ENCODE results near the gene GALNT17. TPM values are rescaled to one million over a fixed set of nuclear protein-coding genes. Genes with fewer than 3 reads are reported as not detected.

GALNT17 gene
- total RNA-seq, 4 donors from 2014 or later: 66.0 to 97.9 (median 76.0) TPM

GRCh38 chr7:71414490-71414889, 282.5 kb downstream of the GALNT17 start:
- no peak for DNase-seq (ENCODE audit: low spot score in 2 of 2)
- Histone ChIP-seq H3K4me1 (no peaks in the 10 kb centered on the region), H3K27me3 (no peaks in the 10 kb centered on the region), H3K27ac (no peak overlapping the region), H3K9me3 (peaks cover 0 to 5% (median 0%) of the 10 kb centered on the region in 4 donors), H3K4me3 (no peak overlapping the region), H3K36me3 (peaks cover 0 to 23% (median 0%) of the 10 kb centered on the region in 3 donors)
- WGBS, 2 donors: 76 to 79% methylated on average over 6 of the region's 6 CpGs
- no peak for TF ChIP-seq EP300 (IDR thresholded peaks at IDR 0.05)
- TF ChIP-seq POLR2A (IDR thresholded peaks at IDR 0.05): no peak
- TF ChIP-seq, protein P1, sequence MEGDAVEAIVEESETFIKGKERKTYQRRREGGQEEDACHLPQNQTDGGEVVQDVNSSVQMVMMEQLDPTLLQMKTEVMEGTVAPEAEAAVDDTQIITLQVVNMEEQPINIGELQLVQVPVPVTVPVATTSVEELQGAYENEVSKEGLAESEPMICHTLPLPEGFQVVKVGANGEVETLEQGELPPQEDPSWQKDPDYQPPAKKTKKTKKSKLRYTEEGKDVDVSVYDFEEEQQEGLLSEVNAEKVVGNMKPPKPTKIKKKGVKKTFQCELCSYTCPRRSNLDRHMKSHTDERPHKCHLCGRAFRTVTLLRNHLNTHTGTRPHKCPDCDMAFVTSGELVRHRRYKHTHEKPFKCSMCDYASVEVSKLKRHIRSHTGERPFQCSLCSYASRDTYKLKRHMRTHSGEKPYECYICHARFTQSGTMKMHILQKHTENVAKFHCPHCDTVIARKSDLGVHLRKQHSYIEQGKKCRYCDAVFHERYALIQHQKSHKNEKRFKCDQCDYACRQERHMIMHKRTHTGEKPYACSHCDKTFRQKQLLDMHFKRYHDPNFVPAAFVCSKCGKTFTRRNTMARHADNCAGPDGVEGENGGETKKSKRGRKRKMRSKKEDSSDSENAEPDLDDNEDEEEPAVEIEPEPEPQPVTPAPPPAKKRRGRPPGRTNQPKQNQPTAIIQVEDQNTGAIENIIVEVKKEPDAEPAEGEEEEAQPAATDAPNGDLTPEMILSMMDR (IDR thresholded peaks at IDR 0.05): no peak

DNA sequence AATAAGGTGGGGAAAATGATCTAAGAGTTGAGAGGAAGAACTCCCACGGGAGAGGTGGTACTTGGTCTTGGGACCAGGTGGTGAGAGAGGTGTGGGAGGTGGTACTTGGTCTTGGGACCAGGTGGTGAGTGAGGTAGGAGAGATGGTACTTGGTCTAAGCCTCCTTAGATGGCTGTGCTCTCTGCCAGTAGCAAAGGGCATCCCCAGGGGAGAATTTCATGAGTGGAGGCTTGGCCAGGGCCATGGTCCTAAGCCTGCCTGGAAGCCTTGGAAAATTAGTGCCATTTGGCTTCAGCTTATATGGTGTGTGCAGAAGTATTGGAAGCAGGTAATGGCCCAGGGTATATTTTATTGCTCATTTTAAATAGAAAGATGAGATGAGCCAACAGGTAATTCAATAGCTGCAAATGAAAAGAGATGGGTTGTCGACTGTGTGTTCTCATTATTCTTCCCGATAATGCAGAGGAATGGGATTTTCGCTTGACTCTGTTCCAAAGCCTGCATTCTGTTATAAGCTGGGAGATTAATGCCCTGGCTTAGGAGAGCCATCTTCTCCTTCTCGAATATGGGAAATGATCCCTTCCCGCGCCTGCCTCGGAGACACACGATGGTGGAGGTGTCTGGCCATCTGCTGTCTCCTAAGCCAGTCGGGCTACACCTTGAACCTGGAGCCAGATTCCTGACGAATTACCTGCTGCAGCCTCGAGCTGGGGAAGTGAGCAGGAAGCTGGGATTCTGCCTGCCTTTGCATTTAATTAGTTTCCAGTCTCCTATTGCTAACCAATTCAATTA, 287.8 kb downstream of the GALNT17 start:
- Histone ChIP-seq H3K27ac (no peak overlapping the region), H3K9me3 (peaks cover 0 to 5% (median 0%) of the 10 kb centered on the region in 4 donors), H3K4me3 (no peak overlapping the region), H3K27me3 (no peaks in the 10 kb centered on the region), H3K36me3 (peaks cover 0 to 51% (median 0%) of the 10 kb centered on the region in 3 donors), H3K4me1 (peaks cover 0 to 9% (median 0%) of the 10 kb centered on the region in 4 donors)
- WGBS, 2 donors: 80 to 90% methylated on average over 12 of the region's 12 CpGs
- TF ChIP-seq, protein P1 (IDR thresholded peaks at IDR 0.05): no peak
- TF ChIP-seq POLR2A (IDR thresholded peaks at IDR 0.05): no peak
- no peak for TF ChIP-seq EP300 (IDR thresholded peaks at IDR 0.05)
- no peak for DNase-seq (ENCODE audit: low spot score in 2 of 2)

DNA sequence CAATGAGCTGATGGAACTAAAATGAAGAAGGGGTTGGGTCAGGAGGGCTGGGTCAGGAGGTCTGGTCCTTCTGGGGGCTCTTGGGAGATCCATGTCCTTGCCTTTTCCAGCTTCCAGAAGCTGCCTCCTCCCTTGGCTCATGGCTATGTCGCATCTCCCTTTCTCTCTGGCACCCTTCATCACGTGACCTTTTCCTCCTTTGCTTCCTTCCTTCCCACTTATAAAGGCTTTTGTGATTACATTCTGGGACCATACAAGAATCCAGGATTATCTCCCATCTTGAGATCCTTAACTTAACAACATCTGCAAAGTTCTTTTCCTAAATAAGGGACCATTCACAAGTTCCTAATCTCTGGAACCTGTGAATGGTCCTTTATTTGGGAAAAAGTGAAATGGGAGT, 290.2 kb downstream of the GALNT17 start:
- Histone ChIP-seq H3K4me1 (peaks cover 0 to 9% (median 0%) of the 10 kb centered on the region in 4 donors), H3K27me3 (no peaks in the 10 kb centered on the region), H3K9me3 (peaks cover 0 to 5% (median 0%) of the 10 kb centered on the region in 4 donors), H3K4me3 (no peak overlapping the region), H3K27ac (no peak overlapping the region), H3K36me3 (peaks cover 0 to 44% (median 0%) of the 10 kb centered on the region in 3 donors)
- no peak for DNase-seq (ENCODE audit: low spot score in 2 of 2)
- TF ChIP-seq POLR2A (IDR thresholded peaks at IDR 0.05): no peak
- no peak for TF ChIP-seq EP300 (IDR thresholded peaks at IDR 0.05)
- TF ChIP-seq, protein P1 (IDR thresholded peaks at IDR 0.05): no peak
- 86 to 90% methylated on average over 2 of the region's 2 CpGs for WGBS, 2 donors

- peaks cover 0 to 5% (median 0%) of the 10 kb centered on the region in 4 donors for H3K9me3 ChIP-seq
- H3K27ac ChIP-seq: peak overlapping the region in 1 of 4 donors; percentile 19
- TF ChIP-seq POLR2A (IDR thresholded peaks at IDR 0.05): no peak
- no peak for TF ChIP-seq EP300 (IDR thresholded peaks at IDR 0.05)
- TF ChIP-seq, protein P1 (IDR thresholded peaks at IDR 0.05): no peak
- WGBS, 2 donors: 47 to 53% methylated on average over 9 of the region's 9 CpGs
- H3K4me3 ChIP-seq: no peak overlapping the region
- H3K4me1 ChIP-seq: peaks cover 0 to 28% (median 6%) of the 10 kb centered on the region in 4 donors
- peaks cover 0 to 28% (median 0%) of the 10 kb centered on the region in 3 donors for H3K36me3 ChIP-seq
- no peaks in the 10 kb centered on the region for H3K27me3 ChIP-seq
- DNase-seq (ENCODE audit: low spot score in 2 of 2): no peak
Observed at GRCh38 chr7:71424166-71425035, 292.5 kb downstream of the GALNT17 start.
